ENCODE measurements around the gene UGGT2.
"Not testable (repeated sequence)": the region's sequence is repeated elsewhere in the genome, so short reads cannot be mapped to it uniquely, and the experiment has no call there.

The UGGT2 gene

GRCh38 chr13:95793781-95794180 is 259.4 kb downstream of the UGGT2 start:
- Histone ChIP-seq H3K4me1 (ENCODE audit: control insufficient read depth, insufficient read depth, low read length) (no peaks in the 10 kb centered on the region), H3K27ac (ENCODE audit: low read depth, low read length) (no peak overlapping the region), H3K27me3 (ENCODE audit: control insufficient read depth, insufficient read depth, low read length) (no peaks in the 10 kb centered on the region), H3K4me3 (ENCODE audit: low read length) (no peak overlapping the region), H3K9ac (ENCODE audit: low read length) (no peak overlapping the region), H3K36me3 (ENCODE audit: control insufficient read depth, insufficient read depth, low read length) (peaks cover 8% of the 10 kb centered on the region)

- Histone ChIP-seq H3K4me1 (ENCODE audit: control insufficient read depth, insufficient read depth, low read length) (no peaks in the 10 kb centered on the region), H3K9ac (ENCODE audit: low read length) (no peak overlapping the region), H3K4me3 (ENCODE audit: low read length) (no peak overlapping the region), H3K27ac (ENCODE audit: low read depth, low read length) (no peak overlapping the region), H3K36me3 (ENCODE audit: control insufficient read depth, insufficient read depth, low read length) (peaks cover 8% of the 10 kb centered on the region), H3K27me3 (ENCODE audit: control insufficient read depth, insufficient read depth, low read length) (no peaks in the 10 kb centered on the region)
Measured at GRCh38 chr13:95793018-95793555, 260.1 kb downstream of the UGGT2 start.

- H3K4me1 ChIP-seq (ENCODE audit: control insufficient read depth, insufficient read depth, low read length), result no peaks in the 10 kb centered on the region
- H3K27me3 ChIP-seq (ENCODE audit: control insufficient read depth, insufficient read depth, low read length), result no peaks in the 10 kb centered on the region
- H3K36me3 ChIP-seq (ENCODE audit: control insufficient read depth, insufficient read depth, low read length), result peaks cover 11% of the 10 kb centered on the region
- no peak overlapping the region for H3K9ac ChIP-seq (ENCODE audit: low read length)
- H3K4me3 ChIP-seq (ENCODE audit: low read length), result no peak overlapping the region
- H3K27ac ChIP-seq (ENCODE audit: low read depth, low read length), result no peak overlapping the region
Measured at GRCh38 chr13:95791084-95791722, 262.0 kb downstream of the UGGT2 start.

- not testable (repeated sequence) for H3K4me3 ChIP-seq (ENCODE audit: low read length); H3K27me3 ChIP-seq (ENCODE audit: control insufficient read depth, insufficient read depth, low read length); H3K4me1 ChIP-seq (ENCODE audit: control insufficient read depth, insufficient read depth, low read length); H3K9ac ChIP-seq (ENCODE audit: low read length); H3K27ac ChIP-seq (ENCODE audit: low read depth, low read length)
- H3K36me3 ChIP-seq (ENCODE audit: control insufficient read depth, insufficient read depth, low read length), result peaks cover 11% of the 10 kb centered on the region
Measured at GRCh38 chr13:95789315-95789714, 263.9 kb downstream of the UGGT2 start.

GRCh38 chr13:95788100-95788463 is 265.1 kb downstream of the UGGT2 start:
- Histone ChIP-seq H3K36me3 (ENCODE audit: control insufficient read depth, insufficient read depth, low read length) (peaks cover 11% of the 10 kb centered on the region), H3K27me3 (ENCODE audit: control insufficient read depth, insufficient read depth, low read length) (no peaks in the 10 kb centered on the region), H3K27ac (ENCODE audit: low read depth, low read length) (no peak overlapping the region), H3K4me1 (ENCODE audit: control insufficient read depth, insufficient read depth, low read length) (no peaks in the 10 kb centered on the region), H3K4me3 (ENCODE audit: low read length) (no peak overlapping the region), H3K9ac (ENCODE audit: low read length) (no peak overlapping the region)

- H3K27ac ChIP-seq (ENCODE audit: low read depth, low read length), result no peak overlapping the region
- H3K36me3 ChIP-seq (ENCODE audit: control insufficient read depth, insufficient read depth, low read length), result peaks cover 8% of the 10 kb centered on the region
- no peaks in the 10 kb centered on the region for H3K4me1 ChIP-seq (ENCODE audit: control insufficient read depth, insufficient read depth, low read length)
- H3K27me3 ChIP-seq (ENCODE audit: control insufficient read depth, insufficient read depth, low read length), result no peaks in the 10 kb centered on the region
- no peak overlapping the region for H3K9ac ChIP-seq (ENCODE audit: low read length)
- no peak overlapping the region for H3K4me3 ChIP-seq (ENCODE audit: low read length)
Measured at GRCh38 chr13:95787356-95788099, 265.7 kb downstream of the UGGT2 start.

DNA sequence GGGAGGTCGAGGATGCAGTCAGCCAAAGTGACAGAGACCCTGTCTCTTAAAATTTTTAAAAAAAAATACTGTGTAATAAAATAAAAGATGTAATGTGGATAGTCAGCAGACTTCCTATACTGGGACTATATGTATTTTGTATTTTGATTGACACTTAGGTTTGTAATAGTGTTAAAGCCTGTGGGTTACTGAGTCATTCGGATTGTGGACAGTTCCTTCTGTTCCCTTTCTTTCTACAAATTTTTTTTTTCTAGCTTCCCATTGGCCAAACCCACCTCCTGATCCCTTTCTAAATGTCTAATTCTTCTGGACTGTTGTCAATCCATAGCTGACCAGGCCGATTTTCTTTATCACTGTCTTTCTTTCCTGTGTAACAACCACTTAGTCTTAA is 268.3 kb downstream of the UGGT2 start:
- no peaks in the 10 kb centered on the region for H3K4me1 ChIP-seq (ENCODE audit: control insufficient read depth, insufficient read depth, low read length)
- H3K27ac ChIP-seq (ENCODE audit: low read depth, low read length), result no peak overlapping the region
- H3K36me3 ChIP-seq (ENCODE audit: control insufficient read depth, insufficient read depth, low read length), result peaks cover 2% of the 10 kb centered on the region
- H3K4me3 ChIP-seq (ENCODE audit: low read length), result no peak overlapping the region
- no peaks in the 10 kb centered on the region for H3K27me3 ChIP-seq (ENCODE audit: control insufficient read depth, insufficient read depth, low read length)
- no peak overlapping the region for H3K9ac ChIP-seq (ENCODE audit: low read length)

DNA sequence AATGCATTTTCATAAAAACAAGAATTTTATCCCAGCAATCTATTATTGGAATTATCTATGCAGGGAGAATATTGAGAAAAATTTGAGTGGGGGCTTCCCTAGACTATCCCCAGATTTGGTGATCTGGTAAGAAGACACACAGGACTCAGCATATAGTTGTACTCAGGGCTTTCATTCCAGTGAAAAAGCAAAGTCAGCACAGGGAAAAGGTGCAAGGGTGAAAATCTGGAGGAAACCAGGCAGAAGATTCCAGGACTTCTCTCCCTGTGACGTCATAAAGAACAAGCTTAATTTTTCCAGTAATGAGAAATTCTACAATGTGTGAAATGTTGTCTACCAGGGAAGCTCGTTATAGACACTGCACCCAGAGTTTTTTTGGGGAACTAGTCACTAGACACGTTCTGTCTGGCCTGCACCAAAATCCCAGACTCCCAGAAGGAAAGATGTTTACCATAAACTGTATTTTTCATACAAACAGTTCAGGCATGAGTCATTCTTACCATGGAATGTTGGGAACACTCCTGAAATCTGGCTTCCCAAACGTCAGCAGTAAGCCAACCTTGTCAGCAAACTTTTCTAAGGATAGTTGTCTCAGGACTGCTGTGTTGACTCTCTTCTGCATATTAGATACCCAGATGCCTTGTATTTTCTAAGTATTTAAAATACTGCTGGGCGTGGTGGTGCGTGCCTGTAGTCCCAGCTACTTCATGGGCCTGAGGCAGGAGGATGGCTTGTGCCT is 268.9 kb downstream of the UGGT2 start:
- H3K9ac ChIP-seq (ENCODE audit: low read length), result no peak overlapping the region
- H3K27me3 ChIP-seq (ENCODE audit: control insufficient read depth, insufficient read depth, low read length), result no peaks in the 10 kb centered on the region
- H3K4me3 ChIP-seq (ENCODE audit: low read length), result no peak overlapping the region
- H3K27ac ChIP-seq (ENCODE audit: low read depth, low read length), result no peak overlapping the region
- peaks cover 2% of the 10 kb centered on the region for H3K36me3 ChIP-seq (ENCODE audit: control insufficient read depth, insufficient read depth, low read length)
- no peaks in the 10 kb centered on the region for H3K4me1 ChIP-seq (ENCODE audit: control insufficient read depth, insufficient read depth, low read length)

GRCh38 chr13:95783747-95784146 is 269.5 kb downstream of the UGGT2 start:
- no peak overlapping the region for H3K4me3 ChIP-seq (ENCODE audit: low read length)
- no peaks in the 10 kb centered on the region for H3K27me3 ChIP-seq (ENCODE audit: control insufficient read depth, insufficient read depth, low read length)
- H3K27ac ChIP-seq (ENCODE audit: low read depth, low read length), result no peak overlapping the region
- peaks cover 2% of the 10 kb centered on the region for H3K36me3 ChIP-seq (ENCODE audit: control insufficient read depth, insufficient read depth, low read length)
- no peak overlapping the region for H3K9ac ChIP-seq (ENCODE audit: low read length)
- H3K4me1 ChIP-seq (ENCODE audit: control insufficient read depth, insufficient read depth, low read length), result no peaks in the 10 kb centered on the region

GRCh38 chr13:95781940-95782339 is 271.3 kb downstream of the UGGT2 start:
- not testable (repeated sequence) for H3K4me3 ChIP-seq (ENCODE audit: low read length); H3K4me1 ChIP-seq (ENCODE audit: control insufficient read depth, insufficient read depth, low read length); H3K9ac ChIP-seq (ENCODE audit: low read length); H3K27me3 ChIP-seq (ENCODE audit: control insufficient read depth, insufficient read depth, low read length); H3K36me3 ChIP-seq (ENCODE audit: control insufficient read depth, insufficient read depth, low read length); H3K27ac ChIP-seq (ENCODE audit: low read depth, low read length)

DNA sequence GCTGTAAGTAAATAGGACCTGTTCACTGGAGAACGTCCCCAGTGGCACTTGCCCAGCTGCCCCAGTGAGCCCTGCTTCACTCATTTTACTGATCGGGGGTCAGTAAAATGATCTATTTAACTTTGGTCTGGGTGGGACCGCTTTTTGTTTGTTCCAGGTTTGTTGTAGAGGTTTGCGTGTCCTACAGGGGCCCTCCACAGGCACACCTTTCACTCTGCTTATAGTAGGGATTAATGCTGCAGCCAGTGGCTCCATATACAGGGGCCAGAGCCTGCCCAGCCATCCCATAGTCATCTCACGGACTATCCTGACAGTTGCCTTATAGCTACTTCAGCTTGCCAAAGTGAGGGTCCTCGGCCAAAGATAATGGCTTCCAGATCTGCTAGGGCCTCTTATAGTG is 272.2 kb downstream of the UGGT2 start:
- H3K36me3 ChIP-seq (ENCODE audit: control insufficient read depth, insufficient read depth, low read length), result peaks cover 6% of the 10 kb centered on the region
- no peak overlapping the region for H3K9ac ChIP-seq (ENCODE audit: low read length)
- no peak overlapping the region for H3K27ac ChIP-seq (ENCODE audit: low read depth, low read length)
- H3K4me1 ChIP-seq (ENCODE audit: control insufficient read depth, insufficient read depth, low read length), result no peaks in the 10 kb centered on the region
- no peak overlapping the region for H3K4me3 ChIP-seq (ENCODE audit: low read length)
- H3K27me3 ChIP-seq (ENCODE audit: control insufficient read depth, insufficient read depth, low read length), result no peaks in the 10 kb centered on the region

DNA sequence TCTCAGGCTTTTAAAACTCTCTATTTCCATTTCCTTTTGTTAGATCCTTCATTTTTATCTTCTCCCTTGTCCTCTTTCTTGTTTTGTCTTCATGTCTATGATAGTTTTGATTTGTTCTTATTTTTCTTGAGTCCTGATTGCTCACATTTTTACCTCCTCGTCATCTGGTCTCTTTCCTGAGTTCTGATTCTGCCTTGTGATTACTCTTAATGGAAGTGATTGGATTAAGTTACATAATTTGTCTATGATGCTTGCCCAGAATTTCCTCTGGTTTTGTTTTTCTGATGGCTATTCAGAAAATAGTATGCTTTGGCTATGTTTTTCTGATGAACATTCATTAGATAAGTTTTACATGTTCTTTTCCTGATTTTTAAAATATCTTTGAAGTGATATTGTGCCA is 273.7 kb downstream of the UGGT2 start:
- Histone ChIP-seq H3K27me3 (ENCODE audit: control insufficient read depth, insufficient read depth, low read length) (no peaks in the 10 kb centered on the region), H3K4me3 (ENCODE audit: low read length) (no peak overlapping the region), H3K4me1 (ENCODE audit: control insufficient read depth, insufficient read depth, low read length) (no peaks in the 10 kb centered on the region), H3K36me3 (ENCODE audit: control insufficient read depth, insufficient read depth, low read length) (peaks cover 6% of the 10 kb centered on the region), H3K9ac (ENCODE audit: low read length) (no peak overlapping the region), H3K27ac (ENCODE audit: low read depth, low read length) (no peak overlapping the region)

Measured in rectal smooth muscle tissue (tissue), 1 donor.